NK-92 (cell line): ENCODE measurements around the gene SLC34A2.

Source experiments
- DNase-seq: peaks from one replicate; lab custom pipeline; 2025; ENCODE audit not compliant: unreplicated experiment; lab: John Stamatoyannopoulos, UW

SLC34A2 gene

DNA sequence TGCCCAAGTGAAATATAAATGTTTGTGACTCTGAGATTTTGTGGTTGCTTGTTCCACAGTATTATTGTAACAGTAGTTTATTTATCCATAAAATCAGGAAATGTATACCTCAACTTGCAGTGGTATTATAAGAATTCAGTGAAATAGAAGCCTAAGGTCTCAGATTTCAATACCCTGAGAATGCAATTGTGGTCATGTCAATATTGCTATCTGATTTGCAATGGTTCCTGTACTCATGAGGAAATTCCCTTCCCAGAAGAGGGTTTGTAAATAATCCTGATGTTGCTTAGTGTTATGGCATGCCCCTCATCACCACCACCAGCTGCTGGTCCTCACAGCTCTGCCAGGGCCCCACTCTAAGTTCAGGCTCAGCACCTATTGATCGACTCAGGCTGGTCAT lies 67.8 kb downstream of the SLC34A2 start:
- no peak for DNase-seq

DNA sequence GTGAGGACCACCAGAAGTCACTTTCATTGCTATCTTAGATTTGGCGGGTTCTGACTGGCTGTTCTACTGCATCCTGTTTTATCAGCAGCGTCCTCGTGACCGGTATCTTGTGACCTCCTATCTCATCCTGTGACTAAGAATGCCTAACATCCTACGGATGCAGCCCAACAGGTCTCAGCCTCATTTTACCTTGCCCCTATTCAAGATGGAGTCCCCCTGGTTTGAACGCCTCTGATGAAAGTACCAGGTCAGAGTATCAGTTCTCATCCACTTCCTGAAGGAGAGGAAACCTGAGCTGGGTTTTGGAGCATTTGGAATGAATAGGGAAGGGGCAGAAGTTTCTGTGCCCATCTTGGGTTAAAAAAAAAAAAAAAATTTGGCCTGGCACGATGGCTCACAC lies 70.2 kb downstream of the SLC34A2 start:
- DNase-seq: no peak

DNA sequence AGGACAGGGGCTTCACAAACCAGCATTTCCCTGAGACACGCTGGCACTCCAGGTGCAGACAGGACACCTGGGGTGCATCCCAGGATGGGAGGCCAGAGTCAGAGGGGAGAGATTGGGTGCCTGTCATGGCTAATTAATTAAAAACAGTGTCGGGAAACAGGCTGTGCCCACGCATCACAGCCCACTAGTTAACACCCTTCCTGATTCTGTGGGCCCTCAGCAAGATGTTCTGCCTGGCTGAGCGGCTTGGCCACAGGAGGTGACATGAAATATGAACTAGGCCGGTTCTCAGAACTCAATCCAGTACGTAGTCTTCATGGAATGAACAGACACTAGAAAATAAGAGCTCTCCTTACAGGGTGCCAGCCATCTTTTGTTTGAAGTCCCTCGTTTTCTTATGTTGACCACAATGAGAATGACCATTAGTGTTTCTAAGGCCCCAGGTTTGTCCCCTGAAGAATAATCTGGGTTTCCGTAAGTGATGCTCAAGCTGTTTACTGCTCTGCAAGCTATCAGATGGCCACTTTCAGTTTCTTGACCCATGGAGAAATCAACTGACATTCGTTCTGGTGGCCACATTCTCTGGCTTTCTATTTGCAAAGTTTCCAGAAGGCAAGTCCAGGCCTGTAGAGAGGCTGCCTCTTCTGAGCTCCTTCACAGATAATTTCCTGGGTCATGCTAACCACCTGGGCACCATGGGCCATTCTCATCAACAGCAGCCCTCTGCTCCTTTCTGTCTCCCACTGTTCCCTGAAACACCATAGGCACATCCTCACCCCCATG lies 72.3 kb downstream of the SLC34A2 start:
- DNase-seq: no peak
